GM12878 (cell line): ENCODE results near the gene TCIRG1. TPM values are rescaled to one million over a fixed set of nuclear protein-coding genes. Genes with fewer than 3 reads are reported as not detected.

Source experiments
- BCLAF1 ChIP-seq: fragments of 450-650 bp; IDR thresholded peaks from 2 replicates; pipeline ENCODE4 v1.6.1; 2017; ENCODE audit warnings: antibody characterized with exemption, mild to moderate bottlenecking, moderate library complexity
- E2F8 ChIP-seq: fragments of 450-650 bp; IDR thresholded peaks from 2 replicates; pipeline ENCODE4 v1.6.1; 2018; ENCODE audit warnings: mild to moderate bottlenecking, low read depth, moderate library complexity; ENCODE audit not compliant: partially characterized antibody
- MEF2B ChIP-seq: fragments of 450-650 bp; IDR thresholded peaks from 2 replicates; pipeline ENCODE4 v1.6.1; 2018; ENCODE audit warnings: mild to moderate bottlenecking, moderate library complexity; ENCODE audit not compliant: partially characterized antibody, poor library complexity, severe bottlenecking
- MYC ChIP-seq: IDR thresholded peaks from 2 replicates; pipeline ENCODE4 v1.6.1; 2011; ENCODE audit warnings: mild to moderate bottlenecking, low read length, moderate library complexity, inconsistent platforms; ENCODE audit not compliant: insufficient read depth, insufficient replicate concordance, insufficient read length, severe bottlenecking
- NFYA ChIP-seq: IDR thresholded peaks from 2 replicates; pipeline ENCODE4 v1.6.1; 2011; ENCODE audit warnings: low read depth, mild to moderate bottlenecking, low read length, improper control_type of control experiment, borderline replicate concordance
- RELB ChIP-seq: fragments of 450-650 bp; IDR thresholded peaks from 2 replicates; pipeline ENCODE4 v1.6.1; 2017; ENCODE audit warnings: low read depth, mild to moderate bottlenecking, moderate library complexity
- SPI1 ChIP-seq: IDR thresholded peaks from 2 replicates; pipeline ENCODE4 v1.6.1; 2011; ENCODE audit warnings: low read depth, mild to moderate bottlenecking, low read length, moderate library complexity, borderline replicate concordance; ENCODE audit not compliant: insufficient read depth
- USF1 ChIP-seq: IDR thresholded peaks from 2 replicates; pipeline ENCODE4 v1.6.1; 2011; ENCODE audit warnings: borderline replicate concordance, low read depth, mild to moderate bottlenecking, moderate library complexity, mixed read lengths, low read length; ENCODE audit not compliant: insufficient read depth; ENCODE audit errors: extremely low read length
- polyA plus RNA-seq, 11 experiments: library from polyadenylated mRNA; depleted of rRNA in 4 of 11; unstranded in 6 of 11; stranded (reverse) in 5 of 11; fragments of >200 nt; fragmentation: Nextera tagmentation in 4 of 11; fragmentation: Illumina TruSeq in 1 of 11; extraction: Ambion mirVana in 4 of 11; extraction: Trizol in 1 of 11; gene quantifications; 1 replicate in 1 of 11; 2 replicates in 10 of 11; pipeline versions ENCODE4 v1.2.1 to v1.2.3, GENCODE V29; 2011 to 2016; ENCODE audit warnings: inconsistent platforms in 2 of 11, missing spikeins in 2 of 11, low read depth in 1 of 11
- total RNA-seq, 4 experiments: library from RNA; depleted of rRNA in 3 of 4; stranded (reverse); fragments of >200 nt in 3 of 4; fragmentation: Illumina TruSeq in 1 of 4; extraction: Trizol in 1 of 4; gene quantifications; 2 replicates each; pipeline versions ENCODE4 v1.2.1 to v1.2.3, GENCODE V29; 2013 to 2021

The TCIRG1 gene
- total and polyA plus RNA-seq, 10 of the 15 experiments (the other 5 are each of a cell fraction or from before 2014, with no cell fraction given): 0.76 to 218 (median 87.4) TPM

GRCh38 chr11:68071281-68072048 is 32.6 kb downstream of the TCIRG1 start (continued):
- TF ChIP-seq E2F8 (no peak), MEF2B (no peak), USF1 (no peak), NFYA (no peak), MYC (no peak), RELB (no peak), BCLAF1 (no peak), SPI1 (no peak)
